GM21723 (cell line): ENCODE data around the gene PIGO.

Source experiments
- ATAC-seq: cut with Tn5 transposase; IDR thresholded peaks from one replicate; pipeline ENCODE4 v1.9.1; 2021; ENCODE audit warnings: mild to moderate bottlenecking, moderate library complexity; ENCODE audit not compliant: unreplicated experiment

The PIGO gene

DNA sequence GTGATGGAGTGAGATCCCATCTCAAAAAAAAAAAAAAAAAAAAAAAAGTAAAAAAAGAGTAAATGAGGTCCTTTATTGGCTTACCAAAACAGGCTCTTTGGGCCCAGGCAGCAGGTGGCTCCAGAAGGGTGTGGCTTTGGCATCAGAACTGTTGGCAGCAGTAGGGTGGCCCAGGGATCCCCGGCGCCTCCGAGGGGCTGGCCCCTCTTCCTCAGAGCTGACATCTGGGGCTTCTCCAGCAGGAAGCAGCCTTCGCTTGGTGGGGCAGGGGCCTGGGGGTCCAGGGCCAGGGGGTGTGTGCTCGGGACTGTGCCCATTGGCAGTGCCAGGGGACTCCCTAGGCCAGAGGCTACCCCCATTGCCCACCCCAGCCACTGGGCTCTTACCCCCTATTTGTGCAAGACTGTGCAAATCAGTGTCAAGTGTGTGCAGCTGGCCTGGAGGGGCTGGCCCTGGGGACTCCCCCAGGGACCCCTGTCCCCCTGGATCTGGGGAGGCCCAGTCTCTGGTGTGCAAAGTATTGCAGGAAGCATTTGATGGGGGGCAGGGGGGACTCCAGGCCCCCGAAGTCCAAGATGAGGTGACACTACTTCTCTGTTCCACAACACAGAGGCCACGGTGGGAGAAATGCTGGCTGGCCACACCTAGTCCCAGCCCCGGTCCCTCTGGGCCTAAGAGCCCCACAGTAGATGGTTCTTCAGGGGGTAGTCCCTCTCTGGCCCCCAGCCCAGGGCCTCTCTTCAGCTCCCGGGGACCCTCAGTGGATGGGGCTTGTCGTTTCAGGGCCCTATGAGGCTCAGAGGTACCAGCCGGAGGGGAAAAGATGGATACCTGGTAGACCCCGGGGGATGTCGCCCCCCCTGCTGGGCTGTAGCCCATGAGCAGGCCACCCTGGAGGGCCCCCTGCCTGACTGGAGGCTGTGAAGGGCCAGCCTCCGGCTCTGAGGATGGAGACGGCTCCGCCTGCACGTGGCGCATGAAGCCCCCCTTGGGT lies 11.2 kb upstream of the PIGO start:
- no peak for ATAC-seq

- no peak for ATAC-seq
These were observed 9.9 kb upstream of the PIGO start for GRCh38 chr9:35106343-35106730.

- ATAC-seq: no peak
These were observed 9.4 kb upstream of the PIGO start for GRCh38 chr9:35105571-35106342.

- no peak for ATAC-seq
These were observed 8.7 kb upstream of the PIGO start for GRCh38 chr9:35105126-35105525.

- ATAC-seq: no peak
These were observed 8.2 kb upstream of the PIGO start for GRCh38 chr9:35104586-35104985.

GRCh38 chr9:35103660-35104191 lies 7.3 kb upstream of the PIGO start:
- ATAC-seq: no peak

DNA sequence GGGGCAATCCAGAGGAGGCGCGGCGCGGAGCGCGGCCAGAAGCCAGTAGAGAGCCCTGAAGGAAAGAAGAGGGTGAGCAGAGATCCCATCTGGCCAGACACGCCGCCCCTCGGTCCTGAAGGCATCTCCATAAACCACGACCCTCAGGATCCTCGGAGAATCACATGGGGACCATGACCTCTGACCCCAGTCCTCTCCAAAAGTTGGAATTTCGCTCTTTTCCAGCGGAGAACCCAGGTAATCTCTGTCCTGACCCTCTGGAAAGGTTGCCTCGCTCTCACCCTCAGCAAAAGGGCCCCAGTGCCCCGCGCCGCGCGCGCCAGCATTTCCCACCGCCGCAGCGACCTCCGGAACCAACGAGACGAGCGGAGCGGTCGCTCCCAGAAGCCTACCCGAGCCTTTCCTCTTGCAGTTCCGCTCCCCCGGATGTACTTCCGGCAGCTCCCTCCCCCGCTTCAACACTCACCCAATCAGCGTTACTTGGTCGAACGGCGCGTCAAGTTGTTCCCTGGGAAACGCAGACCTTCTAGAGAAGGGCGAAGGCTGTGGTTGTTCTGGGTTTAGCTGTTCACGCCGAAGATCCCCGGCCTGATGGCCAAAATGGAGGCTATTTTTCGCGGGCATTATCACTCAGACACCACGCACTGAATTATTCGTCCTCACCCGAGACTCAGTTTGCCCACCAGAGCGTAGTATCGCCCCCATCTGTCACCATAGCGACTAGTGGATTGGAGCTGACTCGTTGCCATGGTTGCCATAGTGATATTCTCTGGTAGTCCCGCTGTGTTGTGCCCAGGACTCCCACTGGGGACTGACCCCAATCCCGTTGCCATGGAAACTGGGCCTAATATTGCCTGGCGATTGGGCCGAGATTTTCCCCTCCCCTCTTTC lies 6.6 kb upstream of the PIGO start, which contains the start of gene STOML2:
Gene STOML2, minus strand, starts transcription at position 363 of the 891 bp plus-strand sequence. Its CDS starts 37 bp downstream, at position 326.
- ATAC-seq: peak; percentile 97

DNA sequence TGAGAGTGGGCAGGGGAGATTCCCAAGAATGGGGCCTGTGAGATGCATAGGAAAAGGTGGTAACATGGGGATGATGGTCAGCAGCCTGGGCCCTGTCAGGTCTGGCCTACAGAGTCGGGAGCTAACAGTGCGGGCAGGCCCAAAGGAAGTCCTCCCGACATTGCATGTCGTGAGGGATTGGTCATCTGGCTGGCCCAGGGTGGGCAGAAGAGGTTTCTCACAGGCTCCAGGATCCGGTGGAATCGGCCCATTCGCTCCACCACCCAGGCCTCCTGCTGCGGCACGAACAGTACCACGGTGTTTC lies 6.0 kb upstream of the PIGO start:
- peak; percentile 24 for ATAC-seq

GRCh38 chr9:35097573-35097972 lies 1.2 kb upstream of the PIGO start:
- no peak for ATAC-seq

DNA sequence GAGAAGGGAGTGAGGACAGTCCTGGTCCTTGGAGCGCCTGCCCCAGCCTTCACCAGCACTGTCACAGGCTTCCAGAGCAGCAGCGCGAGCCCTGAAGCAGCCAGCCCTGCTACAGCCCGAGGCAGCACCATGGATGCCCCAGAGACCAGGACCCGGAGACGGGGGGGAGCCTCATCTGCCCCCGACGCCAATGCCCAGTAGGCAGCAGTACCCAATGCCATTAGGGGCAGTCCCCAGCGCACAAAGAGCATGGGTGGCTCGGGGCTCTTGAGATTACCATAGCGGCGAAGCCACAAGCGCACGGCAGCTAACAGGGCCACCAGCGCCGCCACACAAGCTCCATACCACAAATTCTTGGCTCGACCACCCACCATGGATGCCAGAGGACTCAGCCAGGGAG lies 4.9 kb downstream of the PIGO start:
- ATAC-seq: no peak

DNA sequence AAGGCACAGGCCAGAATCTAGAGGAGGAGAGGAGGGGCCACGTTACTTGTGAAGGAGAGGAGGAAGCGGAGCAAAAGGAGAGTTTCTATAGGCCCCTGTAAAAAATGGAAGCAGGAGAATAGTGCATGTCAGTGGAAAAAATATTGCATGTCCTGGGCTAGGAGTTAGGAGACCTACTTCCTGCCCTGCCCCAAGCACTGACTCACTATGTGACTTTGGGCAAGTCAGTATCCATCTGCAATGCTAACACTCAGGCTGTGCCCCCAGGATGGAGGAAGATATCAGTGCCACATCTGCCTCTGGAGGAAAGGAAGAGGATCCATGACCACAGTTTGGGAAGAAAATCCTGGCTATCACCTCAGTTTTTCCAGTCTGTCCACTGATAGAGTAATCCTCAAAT lies 7.0 kb downstream of the PIGO start:
- no peak for ATAC-seq

- ATAC-seq: no peak
These were observed 11.3 kb downstream of the PIGO start for GRCh38 chr9:35085078-35085477.

GRCh38 chr9:35079426-35080341 lies 16.7 kb downstream of the PIGO start, which contains the start of gene FANCG:
FANCG (minus strand) TSS chr9:35079942; CDS start chr9:35079524, 418 bp downstream.
- peak; percentile 92 for ATAC-seq

GRCh38 chr9:35079041-35079425 lies 17.4 kb downstream of the PIGO start:
- ATAC-seq: no peak

GRCh38 chr9:35078066-35078465 lies 18.3 kb downstream of the PIGO start:
- no peak for ATAC-seq

DNA sequence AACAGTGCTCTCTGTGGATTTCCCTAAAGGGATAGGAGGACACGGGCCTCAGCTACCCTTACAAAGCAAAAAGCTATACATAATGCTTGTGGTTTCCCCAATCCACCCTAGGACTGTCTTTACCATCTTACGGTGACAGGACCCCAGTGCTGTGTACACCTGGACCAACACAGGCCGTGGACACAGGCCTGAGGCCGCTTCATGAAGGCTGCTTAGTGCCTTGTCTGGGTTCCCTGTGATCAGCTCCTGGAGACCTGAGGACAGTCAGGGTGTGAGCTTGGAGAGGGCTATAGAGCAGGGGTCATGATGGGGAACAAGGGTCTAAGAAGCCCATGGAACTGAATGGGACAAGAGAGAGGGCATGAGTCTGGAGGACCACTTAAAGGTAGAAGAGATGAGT lies 19.5 kb downstream of the PIGO start:
- ATAC-seq: no peak

DNA sequence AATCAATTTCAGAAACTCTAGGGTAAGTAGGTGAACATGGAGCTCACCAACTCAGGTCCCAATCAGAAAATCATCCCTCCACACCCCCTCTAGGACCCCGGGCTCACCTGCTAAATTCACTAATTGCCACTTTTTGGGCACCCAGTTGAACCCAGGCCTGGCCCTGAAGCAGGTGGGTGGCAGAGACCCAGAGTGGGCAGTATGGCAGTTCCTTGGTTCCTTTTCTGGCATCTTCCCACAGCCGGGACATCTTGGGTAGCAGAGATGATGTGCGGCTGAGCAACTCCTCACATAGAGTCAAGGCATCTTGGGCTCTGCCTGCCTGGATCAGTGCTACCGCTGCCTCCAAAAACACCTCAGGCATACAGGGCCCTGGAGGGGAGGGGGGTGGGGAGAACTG lies 21.0 kb downstream of the PIGO start:
- no peak for ATAC-seq

DNA sequence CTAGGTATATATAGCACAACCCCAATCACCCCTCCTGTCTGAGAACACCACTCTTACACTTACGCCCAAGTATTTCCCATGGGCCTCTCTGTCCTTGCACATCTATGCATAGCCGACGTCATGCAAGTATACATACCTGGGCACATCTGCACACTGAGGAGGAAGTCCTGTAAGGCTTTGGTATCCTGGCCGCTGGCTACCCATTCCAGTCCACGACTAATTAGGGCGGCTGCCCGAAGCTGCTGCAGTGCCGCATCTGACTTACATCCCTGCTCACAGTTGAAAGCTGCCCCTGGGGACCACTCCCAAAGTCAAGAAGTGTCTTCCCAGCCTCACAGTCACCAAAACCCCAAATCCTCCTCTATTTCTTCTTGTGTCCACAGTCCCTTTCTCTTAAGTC lies 21.6 kb downstream of the PIGO start:
- ATAC-seq: no peak

DNA sequence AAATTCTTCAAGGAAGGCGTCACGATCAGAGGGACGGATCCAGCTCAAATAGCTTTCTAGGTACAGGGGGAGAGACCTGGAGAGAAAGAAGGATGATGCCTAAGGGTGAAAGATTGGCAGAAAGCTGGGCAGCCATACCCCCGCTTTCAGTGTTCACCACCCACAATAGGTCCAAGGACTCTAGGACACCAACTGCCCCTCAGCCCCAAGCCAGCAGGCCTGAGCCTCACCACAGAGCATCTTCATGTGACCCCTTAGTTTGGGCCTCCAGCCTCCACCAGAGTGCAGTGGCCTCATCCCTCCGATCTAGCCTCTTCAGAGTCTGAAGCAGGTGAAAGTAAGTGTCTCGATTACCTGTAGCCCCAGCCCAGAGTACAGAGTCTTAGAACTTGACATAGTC lies 22.2 kb downstream of the PIGO start:
- ATAC-seq: no peak

DNA sequence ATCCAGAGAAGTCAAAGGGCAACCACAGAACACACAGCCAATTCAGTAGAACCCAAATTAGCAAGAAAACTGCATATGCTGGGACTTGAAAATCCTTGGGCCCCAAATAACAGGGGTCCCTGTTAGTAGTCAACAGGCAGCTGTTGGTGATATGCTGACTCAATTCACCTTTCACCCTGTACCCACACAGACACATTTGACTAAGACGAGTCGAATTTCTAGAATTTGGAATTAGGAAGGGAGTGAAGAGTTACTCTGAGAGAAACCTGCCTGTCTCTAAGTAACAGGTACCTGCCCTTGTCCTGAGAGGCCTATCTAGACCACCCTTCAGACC lies 23.1 kb downstream of the PIGO start:
- no peak for ATAC-seq
